Stomach (tissue), 9 donors: ENCODE data around the gene RUSC2. TPM values are rescaled to one million over a fixed set of nuclear protein-coding genes. Genes with fewer than 3 reads are reported as not detected.

Experiments used
- DNase-seq, 2 donors: peaks; one replicate each; pipeline versions ENCODE4 v3.0.0 to v3.0.0-alpha.2; 2013 to 2019
- H3K27ac ChIP-seq, 5 donors: fragments of 200-600 bp in 4 of 5; sonication (generic) in 4 of 5; one replicate each; pipeline ENCODE4 v1.5.1; 2013 to 2019; ENCODE audit warnings: mild to moderate bottlenecking in 1 of 5, moderate library complexity in 1 of 5
- H3K27me3 ChIP-seq, 3 donors: fragments of 200-600 bp; sonication (generic); one replicate each; pipeline ENCODE4 v1.5.1; 2017 to 2019; ENCODE audit warnings: mixed run types in 1 of 3
- H3K36me3 ChIP-seq, 4 donors: fragments of 200-600 bp; sonication (generic); 1 replicate in 3 of 4; 2 replicates in 1 of 4; pipeline ENCODE4 v1.5.1; 2016 to 2019
- H3K4me1 ChIP-seq, 4 donors: fragments of 200-600 bp; sonication (generic); one replicate each; pipeline ENCODE4 v1.5.1; 2016 to 2019
- H3K4me3 ChIP-seq, 4 donors: fragments of 200-600 bp; sonication (generic) in 3 of 4; one replicate each; pipeline ENCODE4 v1.5.1; 2016 to 2019; ENCODE audit warnings: mild to moderate bottlenecking in 1 of 4
- H3K9me3 ChIP-seq, 4 donors: fragments of 200-600 bp; sonication (generic); one replicate each; pipeline ENCODE4 v1.5.1; 2016 to 2019
- CTCF ChIP-seq, 7 experiments: fragments of 450-650 bp in 4 of 7; fragments of 200-600 bp in 3 of 7; sonication (generic) in 3 of 7; IDR thresholded peaks; one replicate each; pipeline ENCODE4 v1.5.1; 2016 to 2019; ENCODE audit warnings: antibody characterized with exemption in 7 of 7, control low read depth in 2 of 7, mild to moderate bottlenecking in 1 of 7
- EP300 ChIP-seq: sonication (generic); formaldehyde crosslinking; IDR thresholded peaks from one replicate; pipeline ENCODE4 v1.6.1; 2017; ENCODE audit warnings: antibody characterized with exemption
- POLR2A ChIP-seq, 4 donors: fragments of 450-650 bp; IDR thresholded peaks; one replicate each; pipeline ENCODE4 v1.6.1; 2016; ENCODE audit warnings: antibody characterized with exemption in 4 of 4, control low read depth in 2 of 4, mild to moderate bottlenecking in 1 of 4, moderate library complexity in 1 of 4
- POLR2AphosphoS5 ChIP-seq, 3 donors: sonication (generic); formaldehyde crosslinking; IDR thresholded peaks; one replicate each; pipeline ENCODE4 v1.6.1; 2016; ENCODE audit warnings: antibody characterized with exemption in 3 of 3
- WGBS, 5 donors: extraction: QIAGEN DNeasy Blood & Tissue Kit in 3 of 5; methylation state at CpG; one replicate each; pipeline versions ENCODE4 v1.1.5 to v1.1.7; 2013 to 2018; 5-methylcytosine and 5-hydroxymethylcytosine counted together
- intact Hi-C: fragments of 100-400 bp; cut with DNase I; formaldehyde crosslinking; loops from one replicate; pipeline ENCODE4 v1.15.1; 2023; ENCODE audit warnings: low total_unique reads
- polyA plus RNA-seq, 3 donors: library from polyadenylated mRNA; stranded (reverse); fragments of 200-250 nt; gene quantifications; one replicate each; pipeline ENCODE4 v1.2.3, GENCODE V29; 2013
- total RNA-seq, 5 donors: library from RNA; depleted of rRNA; stranded (reverse); fragments of >200 nt; gene quantifications; one replicate each; pipeline versions ENCODE4 v1.1.0 to v1.2.3, GENCODE V29; 2014 to 2016
- donor health status: healthy with polysubstance abuse.
- donor health status: Bipolar disorder and iron deficiency.
- donor health status: healthy.

RUSC2 gene
- total and polyA plus RNA-seq, 8 donors, result 3.4 to 34.8 (median 7.9) TPM

GRCh38 chr9:35511453-35511852 lies 21.5 kb downstream of the RUSC2 start:
- WGBS, 5 donors, result 10 to 23% (median 14%) methylated on average over 1 of the region's 1 CpG
- Histone ChIP-seq H3K27ac (peak overlapping the region in 4 of 5 donors; percentile 69 to 89 (median 84)), H3K4me3 (no peak overlapping the region), H3K36me3 (no peaks in the 10 kb centered on the region), H3K4me1 (peaks cover 15 to 69% (median 27%) of the 10 kb centered on the region in 4 donors), H3K27me3 (no peaks in the 10 kb centered on the region), H3K9me3 (no peaks in the 10 kb centered on the region)
- no peak for DNase-seq
- TF ChIP-seq EP300 (no peak), POLR2AphosphoS5 (IDR thresholded peaks at IDR 0.05) (no peak), POLR2A (IDR thresholded peaks at IDR 0.05) (no peak), CTCF (IDR thresholded peaks at IDR 0.05) (no peak)
- intact Hi-C loops, result no loop called here

- H3K4me1 ChIP-seq, result peaks cover 46 to 79% (median 63%) of the 10 kb centered on the region in 4 donors
- no peak overlapping the region for H3K4me3 ChIP-seq
- H3K27ac ChIP-seq, result peak overlapping the region in 4 of 5 donors; percentile 80 to 86 (median 82)
- TF ChIP-seq EP300, result no peak
- no peak for TF ChIP-seq POLR2AphosphoS5 (IDR thresholded peaks at IDR 0.05)
- no peak for TF ChIP-seq POLR2A (IDR thresholded peaks at IDR 0.05)
- H3K9me3 ChIP-seq, result no peaks in the 10 kb centered on the region
- H3K27me3 ChIP-seq, result no peaks in the 10 kb centered on the region
- DNase-seq, result no peak
- no peaks in the 10 kb centered on the region for H3K36me3 ChIP-seq
- WGBS, 5 donors, result 94 to 100% (median 98%) methylated on average over 7 of the region's 7 CpGs
- intact Hi-C loops, result no loop called here
These were observed 25.9 kb downstream of the RUSC2 start for GRCh38 chr9:35515766-35516165.

- Histone ChIP-seq H3K9me3 (no peaks in the 10 kb centered on the region), H3K4me1 (peaks cover 45 to 79% (median 63%) of the 10 kb centered on the region in 4 donors), H3K27me3 (no peaks in the 10 kb centered on the region), H3K27ac (peak overlapping the region; percentile 17 to 86 (median 81)), H3K4me3 (no peak overlapping the region), H3K36me3 (no peaks in the 10 kb centered on the region)
- TF ChIP-seq CTCF (IDR thresholded peaks at IDR 0.05) (no peak), EP300 (no peak), POLR2A (IDR thresholded peaks at IDR 0.05) (no peak), POLR2AphosphoS5 (IDR thresholded peaks at IDR 0.05) (no peak)
- intact Hi-C loops, result no loop called here
- peak in 1 of 2 donors; percentile 32 for DNase-seq
- WGBS, 5 donors, result 34 to 71% (median 40%) methylated on average over 1 of the region's 1 CpG
These were observed 26.6 kb downstream of the RUSC2 start for GRCh38 chr9:35516479-35516878.

- no peak for TF ChIP-seq EP300
- TF ChIP-seq POLR2AphosphoS5 (IDR thresholded peaks at IDR 0.05), result no peak
- TF ChIP-seq CTCF (IDR thresholded peaks at IDR 0.05), result no peak
- TF ChIP-seq POLR2A (IDR thresholded peaks at IDR 0.05), result no peak
- intact Hi-C loops, result no loop called here
- H3K27me3 ChIP-seq, result no peaks in the 10 kb centered on the region
- peak in 1 of 2 donors; percentile 55 for DNase-seq
- H3K4me3 ChIP-seq, result no peak overlapping the region
- no peaks in the 10 kb centered on the region for H3K36me3 ChIP-seq
- no peaks in the 10 kb centered on the region for H3K9me3 ChIP-seq
- peaks cover 44 to 79% (median 63%) of the 10 kb centered on the region in 4 donors for H3K4me1 ChIP-seq
- peak overlapping the region in 4 of 5 donors; percentile 80 to 86 (median 82) for H3K27ac ChIP-seq
- 47 to 74% (median 65%) methylated on average over 3 of the region's 3 CpGs for WGBS, 5 donors
These were observed 27.2 kb downstream of the RUSC2 start for GRCh38 chr9:35517131-35517530.

GRCh38 chr9:35517552-35518224 lies 27.8 kb downstream of the RUSC2 start:
- Histone ChIP-seq H3K36me3 (no peaks in the 10 kb centered on the region), H3K9me3 (no peaks in the 10 kb centered on the region), H3K4me3 (no peak overlapping the region), H3K27ac (peak overlapping the region; percentile 54 to 86 (median 81)), H3K4me1 (peaks cover 44 to 79% (median 66%) of the 10 kb centered on the region in 4 donors), H3K27me3 (no peaks in the 10 kb centered on the region)
- DNase-seq, result no peak
- TF ChIP-seq POLR2A (IDR thresholded peaks at IDR 0.05), result no peak
- TF ChIP-seq EP300, result no peak
- TF ChIP-seq POLR2AphosphoS5 (IDR thresholded peaks at IDR 0.05), result no peak
- no peak for TF ChIP-seq CTCF (IDR thresholded peaks at IDR 0.05)
- 82 to 94% (median 91%) methylated on average over 3 of the region's 3 CpGs for WGBS, 5 donors
- intact Hi-C loops, result no loop called here
